ENCODE measurements around the gene DOCK2. TPM values are rescaled to one million over a fixed set of nuclear protein-coding genes. Genes with fewer than 3 reads are reported as not detected.
"Not testable (repeated sequence)": the region's sequence is repeated elsewhere in the genome, so short reads cannot be mapped to it uniquely, and the experiment has no call there.

The DOCK2 gene
- total RNA-seq, 1 donor from 2014 or later, result 1.1 TPM

DNA sequence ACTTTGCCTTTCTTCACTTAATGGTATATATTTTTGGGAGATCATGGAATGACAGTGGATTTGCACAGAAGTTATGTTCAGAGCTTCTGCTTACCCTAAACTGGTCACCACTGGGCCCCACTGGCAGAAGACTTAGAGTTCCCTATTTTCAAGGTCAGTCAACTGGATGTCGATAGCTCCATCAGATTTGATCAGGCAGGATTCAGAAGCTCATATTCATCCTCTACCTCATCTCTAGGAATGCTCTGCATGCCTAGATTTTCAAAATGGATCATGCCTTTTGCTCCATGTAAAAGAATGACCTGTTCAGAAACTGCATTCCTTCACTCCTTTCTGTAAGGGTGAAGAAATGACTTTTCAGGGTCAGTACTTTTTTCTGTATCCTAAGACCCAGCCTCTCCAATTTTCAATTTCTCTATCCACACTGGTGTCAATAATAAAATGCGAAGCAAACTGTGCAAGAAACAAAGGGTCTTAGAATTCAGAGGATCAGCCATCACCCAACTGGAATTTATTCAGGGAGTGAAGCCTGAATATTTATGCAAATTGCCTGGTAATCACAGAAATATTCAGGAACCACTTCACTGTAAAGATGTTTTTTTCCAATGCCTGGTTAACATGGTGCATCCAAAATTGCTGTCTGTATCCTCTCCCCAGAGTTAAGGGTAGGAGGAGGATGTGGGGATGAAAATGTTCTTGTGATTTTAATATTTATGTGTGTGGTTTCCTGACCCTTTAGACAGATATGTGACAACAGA is 125.4 kb downstream of the DOCK2 start:
- Histone ChIP-seq H4K20me1 (ENCODE audit: low read depth) (no peaks in the 10 kb centered on the region), H3K36me3 (no peaks in the 10 kb centered on the region), H3K27ac (no peak overlapping the region), H3K9ac (no peak overlapping the region), H3K27me3 (no peaks in the 10 kb centered on the region), H3K4me3 (no peak overlapping the region), H3F3A (ENCODE audit: low read depth) (no peaks in the 10 kb centered on the region), H2AFZ (replicated peaks) (no peak overlapping the region), H3K9me3 (ENCODE audit: low read depth) (no peaks in the 10 kb centered on the region), H3K4me1 (no peaks in the 10 kb centered on the region), H3K79me2 (ENCODE audit: low read depth) (no peaks in the 10 kb centered on the region), H3K4me2 (no peak overlapping the region)
- no peak for DNase-seq (ENCODE audit: low spot score)
- Mint-ChIP-seq H3K27me3 (ENCODE audit: insufficient read depth, low read depth) (peaks cover 8% of the 10 kb centered on the region), H3K4me1 (peaks cover 19% of the 10 kb centered on the region), H3K4me3 (no peak overlapping the region), H3K27ac (no peak overlapping the region), H3K9me3 (no peaks in the 10 kb centered on the region), H3K36me3 (no peaks in the 10 kb centered on the region)
- TF ChIP-seq CTCF (IDR thresholded peaks at IDR 0.05), result no peak
- no peak for TF ChIP-seq EZH2 (IDR thresholded peaks at IDR 0.05)
- no peak for TF ChIP-seq EZH2phosphoT487 (IDR thresholded peaks at IDR 0.05)

- no peaks in the 10 kb centered on the region for H3K36me3 Mint-ChIP-seq
- Histone ChIP-seq H3K79me2 (ENCODE audit: low read depth) (no peaks in the 10 kb centered on the region), H4K20me1 (ENCODE audit: low read depth) (no peaks in the 10 kb centered on the region), H3K4me1 (no peaks in the 10 kb centered on the region), H3K9ac (no peak overlapping the region), H3K4me3 (no peak overlapping the region), H3K9me3 (ENCODE audit: low read depth) (no peaks in the 10 kb centered on the region), H3K27me3 (no peaks in the 10 kb centered on the region), H3K36me3 (no peaks in the 10 kb centered on the region), H3K4me2 (no peak overlapping the region), H2AFZ (replicated peaks) (no peak overlapping the region), H3K27ac (no peak overlapping the region), H3F3A (ENCODE audit: low read depth) (no peaks in the 10 kb centered on the region)
- H3K27ac Mint-ChIP-seq, result peak overlapping the region; percentile 69
- H3K9me3 Mint-ChIP-seq, result no peaks in the 10 kb centered on the region
- no peak for TF ChIP-seq EZH2phosphoT487 (IDR thresholded peaks at IDR 0.05)
- H3K4me3 Mint-ChIP-seq, result no peak overlapping the region
- peaks cover 19% of the 10 kb centered on the region for H3K4me1 Mint-ChIP-seq
- peaks cover 8% of the 10 kb centered on the region for H3K27me3 Mint-ChIP-seq (ENCODE audit: insufficient read depth, low read depth)
- DNase-seq (ENCODE audit: low spot score), result no peak
Measured at GRCh38 chr5:169763376-169764017, 126.4 kb downstream of the DOCK2 start.

DNA sequence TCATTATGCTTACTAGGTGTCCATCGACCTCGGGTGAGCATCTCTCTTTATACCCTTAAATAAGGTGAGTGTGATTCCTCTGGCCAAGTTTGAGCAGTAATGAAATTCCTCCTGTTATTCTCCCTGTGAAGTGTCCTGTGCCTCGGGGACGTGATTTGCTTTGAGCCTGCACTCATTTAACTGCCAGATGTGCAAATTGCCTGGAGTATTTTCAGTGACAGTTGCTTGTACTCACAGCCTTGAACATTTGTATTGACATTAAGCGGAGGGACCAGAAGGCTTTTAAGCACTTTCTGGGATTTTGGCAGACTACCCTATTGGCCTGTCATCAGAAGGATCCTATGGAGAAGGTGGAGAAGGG is 126.9 kb downstream of the DOCK2 start:
- H3K9me3 ChIP-seq (ENCODE audit: low read depth), result no peaks in the 10 kb centered on the region
- DNase-seq (ENCODE audit: low spot score), result no peak
- H3K36me3 Mint-ChIP-seq, result no peaks in the 10 kb centered on the region
- H3K4me3 Mint-ChIP-seq, result no peak overlapping the region
- no peak overlapping the region for H3K9ac ChIP-seq
- no peak overlapping the region for H3K4me2 ChIP-seq
- no peak overlapping the region for H3K27ac ChIP-seq
- no peaks in the 10 kb centered on the region for H4K20me1 ChIP-seq (ENCODE audit: low read depth)
- no peaks in the 10 kb centered on the region for H3K9me3 Mint-ChIP-seq
- H3K36me3 ChIP-seq, result no peaks in the 10 kb centered on the region
- no peaks in the 10 kb centered on the region for H3K27me3 ChIP-seq
- H2AFZ ChIP-seq (replicated peaks), result no peak overlapping the region
- H3F3A ChIP-seq (ENCODE audit: low read depth), result no peaks in the 10 kb centered on the region
- TF ChIP-seq EZH2 (IDR thresholded peaks at IDR 0.05) (no peak), EZH2phosphoT487 (IDR thresholded peaks at IDR 0.05) (no peak)
- no peaks in the 10 kb centered on the region for H3K79me2 ChIP-seq (ENCODE audit: low read depth)
- H3K27me3 Mint-ChIP-seq (ENCODE audit: insufficient read depth, low read depth), result peaks cover 8% of the 10 kb centered on the region
- peaks cover 19% of the 10 kb centered on the region for H3K4me1 Mint-ChIP-seq
- peak overlapping the region; percentile 69 for H3K27ac Mint-ChIP-seq
- H3K4me1 ChIP-seq, result no peaks in the 10 kb centered on the region
- no peak overlapping the region for H3K4me3 ChIP-seq

- H3K4me2 ChIP-seq, result no peak overlapping the region
- H3K27ac ChIP-seq, result no peak overlapping the region
- no peak for TF ChIP-seq EZH2 (IDR thresholded peaks at IDR 0.05)
- TF ChIP-seq EZH2phosphoT487 (IDR thresholded peaks at IDR 0.05), result no peak
- no peak for TF ChIP-seq CTCF (IDR thresholded peaks at IDR 0.05)
- no peaks in the 10 kb centered on the region for H3K36me3 ChIP-seq
- no peaks in the 10 kb centered on the region for H3K9me3 ChIP-seq (ENCODE audit: low read depth)
- H2AFZ ChIP-seq (replicated peaks), result no peak overlapping the region
- H3K79me2 ChIP-seq (ENCODE audit: low read depth), result no peaks in the 10 kb centered on the region
- H4K20me1 ChIP-seq (ENCODE audit: low read depth), result no peaks in the 10 kb centered on the region
- Mint-ChIP-seq H3K27me3 (ENCODE audit: insufficient read depth, low read depth) (peaks cover 8% of the 10 kb centered on the region), H3K27ac (no peak overlapping the region), H3K9me3 (no peaks in the 10 kb centered on the region), H3K4me3 (no peak overlapping the region), H3K36me3 (no peaks in the 10 kb centered on the region), H3K4me1 (peaks cover 19% of the 10 kb centered on the region)
- no peak overlapping the region for H3K9ac ChIP-seq
- DNase-seq (ENCODE audit: low spot score), result no peak
- H3K4me3 ChIP-seq, result no peak overlapping the region
- no peaks in the 10 kb centered on the region for H3K4me1 ChIP-seq
- H3K27me3 ChIP-seq, result no peaks in the 10 kb centered on the region
- no peaks in the 10 kb centered on the region for H3F3A ChIP-seq (ENCODE audit: low read depth)
Measured at GRCh38 chr5:169765176-169765996, 128.3 kb downstream of the DOCK2 start.

DNA sequence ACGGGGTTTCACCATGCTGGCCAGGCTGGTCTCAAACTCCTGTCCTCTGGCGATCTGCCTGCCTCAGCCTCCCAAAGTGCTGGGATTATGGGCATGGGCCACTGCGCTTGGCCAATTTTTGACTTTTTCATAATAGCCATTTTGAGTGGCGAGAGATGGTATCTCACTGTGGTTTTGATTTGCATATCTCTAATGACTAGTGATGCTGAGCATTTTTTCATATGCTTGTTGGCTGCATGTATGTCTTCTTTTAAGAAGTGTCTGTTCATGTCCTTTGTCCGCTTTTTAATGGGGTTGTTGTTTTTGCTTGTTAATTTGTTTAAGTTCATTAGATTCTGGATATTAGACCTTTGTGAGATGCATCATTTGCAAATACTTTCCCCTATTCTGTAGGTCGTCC is 129.9 kb downstream of the DOCK2 start:
- H3F3A ChIP-seq (ENCODE audit: low read depth); H3K9me3 Mint-ChIP-seq; H3K4me1 ChIP-seq; H3K9ac ChIP-seq; H2AFZ ChIP-seq (replicated peaks); H3K79me2 ChIP-seq (ENCODE audit: low read depth); H3K4me3 Mint-ChIP-seq; H3K36me3 Mint-ChIP-seq; H3K27ac Mint-ChIP-seq; H3K9me3 ChIP-seq (ENCODE audit: low read depth); H3K4me3 ChIP-seq; DNase-seq (ENCODE audit: low spot score); H3K27me3 ChIP-seq; H3K4me2 ChIP-seq; H4K20me1 ChIP-seq (ENCODE audit: low read depth); H3K36me3 ChIP-seq; H3K27me3 Mint-ChIP-seq (ENCODE audit: insufficient read depth, low read depth); H3K27ac ChIP-seq: not testable (repeated sequence)
- peaks cover 19% of the 10 kb centered on the region for H3K4me1 Mint-ChIP-seq

All from neural progenitor cell (in vitro differentiated cells).